ENCODE results near the gene GALK1.
"Not testable (repeated sequence)": the region's sequence is repeated elsewhere in the genome, so short reads cannot be mapped to it uniquely, and the experiment has no call there.

DNA sequence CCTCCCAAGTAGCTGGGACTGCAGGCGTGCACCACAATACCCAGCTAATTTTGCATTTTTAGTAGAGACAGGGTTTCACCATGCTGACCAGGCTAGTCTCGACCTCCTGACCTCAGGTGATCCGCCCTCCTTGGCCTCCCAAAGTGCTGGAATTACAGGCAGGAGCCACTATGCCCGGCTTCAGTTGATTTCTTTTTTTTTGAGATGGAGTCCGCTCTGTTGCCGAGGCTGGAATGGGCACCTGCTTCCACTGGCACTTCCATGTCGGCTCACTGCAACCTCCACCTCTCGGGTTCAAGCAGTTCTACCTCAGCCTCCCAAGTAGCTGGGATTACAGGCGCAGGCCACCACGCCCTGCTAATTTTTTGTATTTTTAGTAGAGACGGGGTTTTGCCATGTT is 45.8 kb upstream of the GALK1 start:
- not testable (repeated sequence) for TF ChIP-seq SOX6 (IDR thresholded peaks at IDR 0.05); SOX6 (CRISPR knock-in tag; IDR thresholded peaks at IDR 0.05); SIN3B (IDR thresholded peaks at IDR 0.05; ENCODE audit: low read length); ZBTB42 (CRISPR knock-in tag; IDR thresholded peaks at IDR 0.05); EP300 (IDR thresholded peaks at IDR 0.05; ENCODE audit: low read depth in 2 of 2, low read length in 2 of 2); EP300 (CRISPR knock-in tag; IDR thresholded peaks at IDR 0.05; ENCODE audit: borderline replicate concordance); CEBPB (IDR thresholded peaks at IDR 0.05; ENCODE audit: borderline replicate concordance, low read depth, low read length); FOXM1 (CRISPR knock-in tag; IDR thresholded peaks at IDR 0.05)
- TF ChIP-seq, protein P1, sequence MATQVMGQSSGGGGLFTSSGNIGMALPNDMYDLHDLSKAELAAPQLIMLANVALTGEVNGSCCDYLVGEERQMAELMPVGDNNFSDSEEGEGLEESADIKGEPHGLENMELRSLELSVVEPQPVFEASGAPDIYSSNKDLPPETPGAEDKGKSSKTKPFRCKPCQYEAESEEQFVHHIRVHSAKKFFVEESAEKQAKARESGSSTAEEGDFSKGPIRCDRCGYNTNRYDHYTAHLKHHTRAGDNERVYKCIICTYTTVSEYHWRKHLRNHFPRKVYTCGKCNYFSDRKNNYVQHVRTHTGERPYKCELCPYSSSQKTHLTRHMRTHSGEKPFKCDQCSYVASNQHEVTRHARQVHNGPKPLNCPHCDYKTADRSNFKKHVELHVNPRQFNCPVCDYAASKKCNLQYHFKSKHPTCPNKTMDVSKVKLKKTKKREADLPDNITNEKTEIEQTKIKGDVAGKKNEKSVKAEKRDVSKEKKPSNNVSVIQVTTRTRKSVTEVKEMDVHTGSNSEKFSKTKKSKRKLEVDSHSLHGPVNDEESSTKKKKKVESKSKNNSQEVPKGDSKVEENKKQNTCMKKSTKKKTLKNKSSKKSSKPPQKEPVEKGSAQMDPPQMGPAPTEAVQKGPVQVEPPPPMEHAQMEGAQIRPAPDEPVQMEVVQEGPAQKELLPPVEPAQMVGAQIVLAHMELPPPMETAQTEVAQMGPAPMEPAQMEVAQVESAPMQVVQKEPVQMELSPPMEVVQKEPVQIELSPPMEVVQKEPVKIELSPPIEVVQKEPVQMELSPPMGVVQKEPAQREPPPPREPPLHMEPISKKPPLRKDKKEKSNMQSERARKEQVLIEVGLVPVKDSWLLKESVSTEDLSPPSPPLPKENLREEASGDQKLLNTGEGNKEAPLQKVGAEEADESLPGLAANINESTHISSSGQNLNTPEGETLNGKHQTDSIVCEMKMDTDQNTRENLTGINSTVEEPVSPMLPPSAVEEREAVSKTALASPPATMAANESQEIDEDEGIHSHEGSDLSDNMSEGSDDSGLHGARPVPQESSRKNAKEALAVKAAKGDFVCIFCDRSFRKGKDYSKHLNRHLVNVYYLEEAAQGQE (IDR thresholded peaks at IDR 0.05; ENCODE audit: borderline replicate concordance in 1 of 2, low read depth in 1 of 2, low read length in 2 of 2), result not testable (repeated sequence)
- TF ChIP-seq, protein P2, sequence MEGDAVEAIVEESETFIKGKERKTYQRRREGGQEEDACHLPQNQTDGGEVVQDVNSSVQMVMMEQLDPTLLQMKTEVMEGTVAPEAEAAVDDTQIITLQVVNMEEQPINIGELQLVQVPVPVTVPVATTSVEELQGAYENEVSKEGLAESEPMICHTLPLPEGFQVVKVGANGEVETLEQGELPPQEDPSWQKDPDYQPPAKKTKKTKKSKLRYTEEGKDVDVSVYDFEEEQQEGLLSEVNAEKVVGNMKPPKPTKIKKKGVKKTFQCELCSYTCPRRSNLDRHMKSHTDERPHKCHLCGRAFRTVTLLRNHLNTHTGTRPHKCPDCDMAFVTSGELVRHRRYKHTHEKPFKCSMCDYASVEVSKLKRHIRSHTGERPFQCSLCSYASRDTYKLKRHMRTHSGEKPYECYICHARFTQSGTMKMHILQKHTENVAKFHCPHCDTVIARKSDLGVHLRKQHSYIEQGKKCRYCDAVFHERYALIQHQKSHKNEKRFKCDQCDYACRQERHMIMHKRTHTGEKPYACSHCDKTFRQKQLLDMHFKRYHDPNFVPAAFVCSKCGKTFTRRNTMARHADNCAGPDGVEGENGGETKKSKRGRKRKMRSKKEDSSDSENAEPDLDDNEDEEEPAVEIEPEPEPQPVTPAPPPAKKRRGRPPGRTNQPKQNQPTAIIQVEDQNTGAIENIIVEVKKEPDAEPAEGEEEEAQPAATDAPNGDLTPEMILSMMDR (CRISPR knock-in tag; IDR thresholded peaks at IDR 0.05), result not testable (repeated sequence)
- TF ChIP-seq, protein P3, sequence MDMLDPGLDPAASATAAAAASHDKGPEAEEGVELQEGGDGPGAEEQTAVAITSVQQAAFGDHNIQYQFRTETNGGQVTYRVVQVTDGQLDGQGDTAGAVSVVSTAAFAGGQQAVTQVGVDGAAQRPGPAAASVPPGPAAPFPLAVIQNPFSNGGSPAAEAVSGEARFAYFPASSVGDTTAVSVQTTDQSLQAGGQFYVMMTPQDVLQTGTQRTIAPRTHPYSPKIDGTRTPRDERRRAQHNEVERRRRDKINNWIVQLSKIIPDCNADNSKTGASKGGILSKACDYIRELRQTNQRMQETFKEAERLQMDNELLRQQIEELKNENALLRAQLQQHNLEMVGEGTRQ (IDR thresholded peaks at IDR 0.05; ENCODE audit: low read depth, low read length), result not testable (repeated sequence)
- TF ChIP-seq, protein P3 (CRISPR knock-in tag; IDR thresholded peaks at IDR 0.05; ENCODE audit: borderline replicate concordance), result not testable (repeated sequence)
- TF ChIP-seq, protein P4, sequence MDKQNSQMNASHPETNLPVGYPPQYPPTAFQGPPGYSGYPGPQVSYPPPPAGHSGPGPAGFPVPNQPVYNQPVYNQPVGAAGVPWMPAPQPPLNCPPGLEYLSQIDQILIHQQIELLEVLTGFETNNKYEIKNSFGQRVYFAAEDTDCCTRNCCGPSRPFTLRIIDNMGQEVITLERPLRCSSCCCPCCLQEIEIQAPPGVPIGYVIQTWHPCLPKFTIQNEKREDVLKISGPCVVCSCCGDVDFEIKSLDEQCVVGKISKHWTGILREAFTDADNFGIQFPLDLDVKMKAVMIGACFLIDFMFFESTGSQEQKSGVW (CRISPR knock-in tag; IDR thresholded peaks at IDR 0.05; ENCODE audit: borderline replicate concordance), result not testable (repeated sequence)
- TF ChIP-seq, protein P5, sequence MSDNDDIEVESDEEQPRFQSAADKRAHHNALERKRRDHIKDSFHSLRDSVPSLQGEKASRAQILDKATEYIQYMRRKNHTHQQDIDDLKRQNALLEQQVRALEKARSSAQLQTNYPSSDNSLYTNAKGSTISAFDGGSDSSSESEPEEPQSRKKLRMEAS (IDR thresholded peaks at IDR 0.05), result not testable (repeated sequence)
- TF ChIP-seq, protein P6, sequence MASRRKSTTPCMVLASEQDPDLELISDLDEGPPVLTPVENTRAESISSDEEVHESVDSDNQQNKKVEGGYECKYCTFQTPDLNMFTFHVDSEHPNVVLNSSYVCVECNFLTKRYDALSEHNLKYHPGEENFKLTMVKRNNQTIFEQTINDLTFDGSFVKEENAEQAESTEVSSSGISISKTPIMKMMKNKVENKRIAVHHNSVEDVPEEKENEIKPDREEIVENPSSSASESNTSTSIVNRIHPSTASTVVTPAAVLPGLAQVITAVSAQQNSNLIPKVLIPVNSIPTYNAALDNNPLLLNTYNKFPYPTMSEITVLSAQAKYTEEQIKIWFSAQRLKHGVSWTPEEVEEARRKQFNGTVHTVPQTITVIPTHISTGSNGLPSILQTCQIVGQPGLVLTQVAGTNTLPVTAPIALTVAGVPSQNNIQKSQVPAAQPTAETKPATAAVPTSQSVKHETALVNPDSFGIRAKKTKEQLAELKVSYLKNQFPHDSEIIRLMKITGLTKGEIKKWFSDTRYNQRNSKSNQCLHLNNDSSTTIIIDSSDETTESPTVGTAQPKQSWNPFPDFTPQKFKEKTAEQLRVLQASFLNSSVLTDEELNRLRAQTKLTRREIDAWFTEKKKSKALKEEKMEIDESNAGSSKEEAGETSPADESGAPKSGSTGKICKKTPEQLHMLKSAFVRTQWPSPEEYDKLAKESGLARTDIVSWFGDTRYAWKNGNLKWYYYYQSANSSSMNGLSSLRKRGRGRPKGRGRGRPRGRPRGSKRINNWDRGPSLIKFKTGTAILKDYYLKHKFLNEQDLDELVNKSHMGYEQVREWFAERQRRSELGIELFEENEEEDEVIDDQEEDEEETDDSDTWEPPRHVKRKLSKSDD (CRISPR knock-in tag; IDR thresholded peaks at IDR 0.05; ENCODE audit: low read depth), result not testable (repeated sequence)

All from HepG2 (cell line).